Neuronal stem cell (in vitro differentiated cells): ENCODE measurements around the gene LIMD2.

Source experiments
- DNase-seq: peaks from one replicate; pipeline ENCODE4 v3.0.0-alpha.2; 2013; ENCODE audit warnings: low spot score
- H2AFZ ChIP-seq: one replicate; pipeline ENCODE4 v1.6.1; 2013; ENCODE audit warnings: mild to moderate bottlenecking, low read length, inconsistent platforms
- H2AK5ac ChIP-seq: 2 replicates; pipeline ENCODE4 v1.6.1; 2013; ENCODE audit warnings: low read depth, mild to moderate bottlenecking, inconsistent platforms, low read length, moderate library complexity, mixed read lengths
- H2BK120ac ChIP-seq: 2 replicates; pipeline ENCODE4 v1.6.1; 2013; ENCODE audit warnings: low read depth, mild to moderate bottlenecking, inconsistent platforms, low read length, moderate library complexity, mixed read lengths
- H2BK12ac ChIP-seq: one replicate; pipeline ENCODE4 v1.6.1; 2013; ENCODE audit warnings: low read length, inconsistent platforms
- H2BK15ac ChIP-seq: 2 replicates; pipeline ENCODE4 v1.6.1; 2013; ENCODE audit warnings: mild to moderate bottlenecking, low read length, inconsistent platforms, mixed read lengths
- H2BK5ac ChIP-seq: one replicate; pipeline ENCODE4 v1.6.1; 2013; ENCODE audit warnings: inconsistent platforms, mild to moderate bottlenecking, low read length, moderate library complexity
- H3K14ac ChIP-seq: one replicate; pipeline ENCODE4 v1.6.1; 2013; ENCODE audit warnings: low read length, inconsistent platforms
- H3K18ac ChIP-seq: 2 replicates; pipeline ENCODE4 v1.6.1; 2013; ENCODE audit warnings: low read length, inconsistent platforms
- H3K23ac ChIP-seq: 2 replicates; pipeline ENCODE4 v1.6.1; 2013; ENCODE audit warnings: low read depth, mild to moderate bottlenecking, mixed read lengths, low read length, inconsistent platforms; ENCODE audit not compliant: poor library complexity
- H3K27ac ChIP-seq: replicated peaks from 3 replicates; pipeline ENCODE4 v1.5.1; 2013; ENCODE audit warnings: low read length, inconsistent platforms
- H3K27me3 ChIP-seq, 3 experiments: 2 replicates each; pipeline ENCODE4 v1.6.1; 2013; ENCODE audit warnings: low read length in 3 of 3, mild to moderate bottlenecking in 2 of 3, inconsistent platforms in 1 of 3, low read depth in 1 of 3, mixed read lengths in 1 of 3, moderate library complexity in 1 of 3; ENCODE audit not compliant: control insufficient read depth in 3 of 3, insufficient read depth in 3 of 3
- H3K36me3 ChIP-seq, 2 donors: replicated peaks in 1 of 2; 2 replicates each; pipeline ENCODE4 v1.6.1; 2013; ENCODE audit warnings: low read length in 2 of 2; ENCODE audit not compliant: control insufficient read depth in 2 of 2, insufficient read depth in 2 of 2
- H3K4ac ChIP-seq: 2 replicates; pipeline ENCODE4 v1.6.1; 2013; ENCODE audit warnings: inconsistent platforms, mild to moderate bottlenecking, low read length, moderate library complexity
- H3K4me1 ChIP-seq, 2 donors: 1 replicate in 1 of 2; 2 replicates in 1 of 2; pipeline ENCODE4 v1.6.1; 2013; ENCODE audit warnings: low read length in 2 of 2, low read depth in 1 of 2; ENCODE audit not compliant: control insufficient read depth in 2 of 2, insufficient read depth in 1 of 2
- H3K4me2 ChIP-seq: one replicate; pipeline ENCODE4 v1.6.1; 2013; ENCODE audit warnings: mild to moderate bottlenecking, low read length, inconsistent platforms; ENCODE audit not compliant: insufficient read depth, poor library complexity, severe bottlenecking
- H3K4me3 ChIP-seq, 2 donors: 2 replicates each; pipeline ENCODE4 v1.5.1; 2013; ENCODE audit warnings: low read length in 2 of 2, mild to moderate bottlenecking in 2 of 2, inconsistent platforms in 1 of 2, moderate library complexity in 1 of 2
- H3K79me1 ChIP-seq: one replicate; pipeline ENCODE4 v1.6.1; 2013; ENCODE audit warnings: low read depth, mild to moderate bottlenecking, inconsistent platforms, low read length, moderate library complexity
- H3K9ac ChIP-seq: one replicate; pipeline ENCODE4 v1.6.1; 2013; ENCODE audit warnings: mild to moderate bottlenecking, low read depth, low read length, inconsistent platforms; ENCODE audit not compliant: poor library complexity
- H3K9me3 ChIP-seq, 2 donors: replicated peaks in 1 of 2; 2 replicates each; pipeline versions ENCODE3 to v1.6.1; 2013; ENCODE audit warnings: low read length in 2 of 2, mild to moderate bottlenecking in 2 of 2, inconsistent platforms in 1 of 2, low read depth in 1 of 2, mixed read lengths in 1 of 2, moderate library complexity in 1 of 2; ENCODE audit not compliant: control insufficient read depth in 2 of 2, insufficient read depth in 1 of 2
- H4K8ac ChIP-seq: one replicate; pipeline ENCODE4 v1.6.1; 2013; ENCODE audit warnings: low read depth, mild to moderate bottlenecking, inconsistent platforms, low read length, moderate library complexity
- H4K91ac ChIP-seq: one replicate; pipeline ENCODE4 v1.6.1; 2013; ENCODE audit warnings: low read length, low read depth, mild to moderate bottlenecking, inconsistent platforms; ENCODE audit not compliant: poor library complexity
- WGBS, 2 donors: extraction: QIAGEN DNeasy Blood & Tissue Kit; methylation state at CpG; one replicate each; pipeline ENCODE4 v1.1.7; 2013; ENCODE audit warnings: missing lambda C conversion rate in 2 of 2, mixed read lengths in 1 of 2; ENCODE audit not compliant: insufficient read length in 2 of 2, insufficient replicate concordance in 1 of 2; ENCODE audit errors: extremely low coverage in 2 of 2; 5-methylcytosine and 5-hydroxymethylcytosine counted together

LIMD2 gene

GRCh38 chr17:63696381-63696961, 3.5 kb downstream of the LIMD2 start:
- Histone ChIP-seq H4K8ac (no peak overlapping the region), H3K14ac (no peak overlapping the region), H3K36me3 (peaks cover 23 to 69% of the 10 kb centered on the region in 2 donors), H3K9ac (no peak overlapping the region), H3K23ac (no peak overlapping the region), H2AFZ (no peak overlapping the region), H2AK5ac (no peak overlapping the region), H3K18ac (no peak overlapping the region), H3K79me1 (peaks cover 5% of the 10 kb centered on the region), H2BK15ac (no peak overlapping the region), H3K27me3 (peaks cover 0 to 7% (median 0%) of the 10 kb centered on the region in 3 experiments), H3K4me3 (no peak overlapping the region), H3K9me3 (no peaks in the 10 kb centered on the region), H4K91ac (no peak overlapping the region), H3K4ac (no peak overlapping the region), H2BK5ac (no peak overlapping the region), H2BK120ac (no peak overlapping the region), H2BK12ac (no peak overlapping the region), H3K4me1 (peaks cover 2 to 17% of the 10 kb centered on the region in 2 donors), H3K27ac (no peak overlapping the region), H3K4me2 (no peak overlapping the region)
- no CpG with 5 or more reads among the region's 9 CpGs for WGBS, 2 donors
- DNase-seq = peak; percentile 36

GRCh38 chr17:63695889-63696288, 4.0 kb downstream of the LIMD2 start:
- DNase-seq = no peak
- Histone ChIP-seq H3K4me1 (peaks cover 2 to 13% of the 10 kb centered on the region in 2 donors), H4K91ac (no peak overlapping the region), H3K14ac (no peak overlapping the region), H3K23ac (no peak overlapping the region), H2BK12ac (no peak overlapping the region), H2AFZ (no peak overlapping the region), H3K27me3 (peaks cover 0 to 3% (median 0%) of the 10 kb centered on the region in 3 experiments), H2BK5ac (peak overlapping the region; percentile 43), H4K8ac (peak overlapping the region; percentile 6), H3K36me3 (peaks cover 28 to 74% of the 10 kb centered on the region in 2 donors), H3K9me3 (no peaks in the 10 kb centered on the region), H3K79me1 (peaks cover 3% of the 10 kb centered on the region), H3K4me2 (no peak overlapping the region), H3K9ac (no peak overlapping the region), H2AK5ac (no peak overlapping the region), H2BK120ac (no peak overlapping the region), H3K4me3 (no peak overlapping the region), H2BK15ac (no peak overlapping the region), H3K4ac (no peak overlapping the region), H3K18ac (no peak overlapping the region), H3K27ac (no peak overlapping the region)
- no CpG with 5 or more reads among the region's 6 CpGs for WGBS, 2 donors

GRCh38 chr17:63694950-63695773, 4.8 kb downstream of the LIMD2 start:
- no peaks in the 10 kb centered on the region for H3K27me3 ChIP-seq
- H3K9me3 ChIP-seq = no peaks in the 10 kb centered on the region
- no peak overlapping the region for H2BK15ac ChIP-seq
- DNase-seq = no peak
- H3K4me3 ChIP-seq = no peak overlapping the region
- H2BK5ac ChIP-seq = peak overlapping the region; percentile 43
- H2AK5ac ChIP-seq = no peak overlapping the region
- H4K8ac ChIP-seq = no peak overlapping the region
- H3K4me1 ChIP-seq = peaks cover 2 to 11% of the 10 kb centered on the region in 2 donors
- H3K9ac ChIP-seq = no peak overlapping the region
- no peak overlapping the region for H3K4ac ChIP-seq
- no peak overlapping the region for H2AFZ ChIP-seq
- no peak overlapping the region for H2BK12ac ChIP-seq
- H3K36me3 ChIP-seq = peaks cover 34 to 81% of the 10 kb centered on the region in 2 donors
- H3K18ac ChIP-seq = no peak overlapping the region
- no peak overlapping the region for H3K14ac ChIP-seq
- H3K27ac ChIP-seq = no peak overlapping the region
- H2BK120ac ChIP-seq = no peak overlapping the region
- H3K79me1 ChIP-seq = peaks cover 3% of the 10 kb centered on the region
- WGBS, 2 donors = no CpG with 5 or more reads among the region's 15 CpGs
- H4K91ac ChIP-seq = no peak overlapping the region
- no peak overlapping the region for H3K23ac ChIP-seq
- H3K4me2 ChIP-seq = no peak overlapping the region

GRCh38 chr17:63694229-63694949, 5.5 kb downstream of the LIMD2 start:
- no peak overlapping the region for H3K4me2 ChIP-seq
- H3K14ac ChIP-seq = no peak overlapping the region
- no peak overlapping the region for H2AFZ ChIP-seq
- H3K4me3 ChIP-seq = no peak overlapping the region
- H2BK12ac ChIP-seq = no peak overlapping the region
- H2BK15ac ChIP-seq = no peak overlapping the region
- no peak overlapping the region for H2BK120ac ChIP-seq
- peaks cover 36 to 89% of the 10 kb centered on the region in 2 donors for H3K36me3 ChIP-seq
- whole genome bisulfite sequencing, 2 donors = no CpG with 5 or more reads among the region's 12 CpGs
- H2AK5ac ChIP-seq = no peak overlapping the region
- H2BK5ac ChIP-seq = peak overlapping the region; percentile 15
- no peaks in the 10 kb centered on the region for H3K9me3 ChIP-seq
- H3K27ac ChIP-seq = no peak overlapping the region
- H4K8ac ChIP-seq = no peak overlapping the region
- H3K4me1 ChIP-seq = peaks cover 2 to 11% of the 10 kb centered on the region in 2 donors
- no peak for DNase-seq
- H3K4ac ChIP-seq = no peak overlapping the region
- peak overlapping the region; percentile 70 for H3K23ac ChIP-seq
- peak overlapping the region; percentile 49 for H3K18ac ChIP-seq
- peaks cover 3% of the 10 kb centered on the region for H3K79me1 ChIP-seq
- no peak overlapping the region for H4K91ac ChIP-seq
- H3K27me3 ChIP-seq = no peaks in the 10 kb centered on the region
- no peak overlapping the region for H3K9ac ChIP-seq
